Astrocyte of the cerebellum (primary cell): ENCODE data around the gene WDR55.
"Not testable (repeated sequence)": the region's sequence is repeated elsewhere in the genome, so short reads cannot be mapped to it uniquely, and the experiment has no call there.

Experiments
- DNase-seq: peaks from one replicate; pipeline ENCODE4 v3.0.0-alpha.2; 2011; ENCODE audit warnings: low read depth
- H3K4me3 ChIP-seq: 2 replicates; pipeline ENCODE4 v1.5.1; 2011; ENCODE audit warnings: mild to moderate bottlenecking, low read depth, low read length, moderate library complexity
- CTCF ChIP-seq: IDR thresholded peaks from 2 replicates; pipeline ENCODE4 v1.5.1; 2012; ENCODE audit warnings: low read length, low read depth, moderate library complexity, mild to moderate bottlenecking; ENCODE audit errors: missing control alignments
- in situ Hi-C: cut with HindIII; loops from 2 replicates; pipeline ENCODE4 v1.10.0; 2017; ENCODE audit warnings: low sequenced_read_pairs

WDR55 gene

GRCh38 chr5:140647042-140647419, 17.7 kb upstream of the WDR55 start:
- no peak for TF ChIP-seq CTCF
- DNase-seq: no peak
- H3K4me3 ChIP-seq: peak overlapping the region; percentile 61
- in situ Hi-C loops: loop anchor here (5.0 kb wide), 1 partner anchor 105 kb away; no protein-coding TSS in a partner anchor

GRCh38 chr5:140658870-140659269, 5.8 kb upstream of the WDR55 start:
- DNase-seq: no peak
- in situ Hi-C loops: no loop called here
- no peak overlapping the region for H3K4me3 ChIP-seq
- TF ChIP-seq CTCF: no peak

- H3K4me3 ChIP-seq, DNase-seq, in situ Hi-C loops: not testable (repeated sequence)
Measured at GRCh38 chr5:140660371-140660770, 4.3 kb upstream of the WDR55 start.

GRCh38 chr5:140664030-140664358, 710 bp upstream of the WDR55 start:
- H3K4me3 ChIP-seq: peak overlapping the region; percentile 86
- no peak for DNase-seq
- in situ Hi-C loops: no loop called here
- no peak for TF ChIP-seq CTCF

GRCh38 chr5:140671035-140671434, 6.3 kb downstream of the WDR55 start:
- DNase-seq, in situ Hi-C loops, H3K4me3 ChIP-seq: not testable (repeated sequence)

- TF ChIP-seq CTCF: no peak
- no peak for DNase-seq
- in situ Hi-C loops: no loop called here
- no peak overlapping the region for H3K4me3 ChIP-seq
Measured at GRCh38 chr5:140671472-140672125, 6.9 kb downstream of the WDR55 start.

- H3K4me3 ChIP-seq: no peak overlapping the region
- no peak for DNase-seq
- in situ Hi-C loops: no loop called here
- no peak for TF ChIP-seq CTCF
Measured at GRCh38 chr5:140672455-140673186, 7.9 kb downstream of the WDR55 start.
